DMS114 treated with DMSO at 0.1 percent for 48 hours (cell line): Measurements from ENCODE around the gene RARA.
"Not testable (repeated sequence)": the region's sequence is repeated elsewhere in the genome, so short reads cannot be mapped to it uniquely, and the experiment has no call there.

ENCODE experiments used
- DNase-seq: peaks from one replicate; lab custom pipeline; 2025; ENCODE audit not compliant: unreplicated experiment; lab: John Stamatoyannopoulos, UW

Gene RARA

DNA sequence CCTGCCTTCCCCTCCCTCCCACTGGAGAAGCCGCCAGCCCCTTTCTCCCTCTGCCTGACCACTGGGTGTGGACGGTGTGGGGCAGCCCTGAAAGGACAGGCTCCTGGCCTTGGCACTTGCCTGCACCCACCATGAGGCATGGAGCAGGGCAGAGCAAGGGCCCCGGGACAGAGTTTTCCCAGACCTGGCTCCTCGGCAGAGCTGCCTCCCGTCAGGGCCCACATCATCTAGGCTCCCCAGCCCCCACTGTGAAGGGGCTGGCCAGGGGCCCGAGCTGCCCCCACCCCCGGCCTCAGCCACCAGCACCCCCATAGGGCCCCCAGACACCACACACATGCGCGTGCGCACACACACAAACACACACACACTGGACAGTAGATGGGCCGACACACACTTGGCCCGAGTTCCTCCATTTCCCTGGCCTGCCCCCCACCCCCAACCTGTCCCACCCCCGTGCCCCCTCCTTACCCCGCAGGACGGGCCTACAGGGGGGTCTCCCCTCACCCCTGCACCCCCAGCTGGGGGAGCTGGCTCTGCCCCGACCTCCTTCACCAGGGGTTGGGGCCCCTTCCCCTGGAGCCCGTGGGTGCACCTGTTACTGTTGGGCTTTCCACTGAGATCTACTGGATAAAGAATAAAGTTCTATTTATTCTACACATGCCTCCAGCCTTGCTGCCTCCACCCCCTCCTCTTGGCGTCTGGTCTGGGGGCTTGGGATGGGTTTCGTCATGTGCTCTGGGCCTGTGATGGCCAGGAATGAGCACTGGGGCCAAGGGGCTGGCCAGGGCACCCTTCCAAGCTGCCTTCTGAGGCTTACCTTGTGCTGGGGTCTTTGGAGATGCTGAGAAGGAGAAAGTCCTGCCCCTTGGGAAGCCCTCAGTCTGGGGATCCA lies 48.3 kb downstream of the RARA start:
- DNase-seq = no peak

DNA sequence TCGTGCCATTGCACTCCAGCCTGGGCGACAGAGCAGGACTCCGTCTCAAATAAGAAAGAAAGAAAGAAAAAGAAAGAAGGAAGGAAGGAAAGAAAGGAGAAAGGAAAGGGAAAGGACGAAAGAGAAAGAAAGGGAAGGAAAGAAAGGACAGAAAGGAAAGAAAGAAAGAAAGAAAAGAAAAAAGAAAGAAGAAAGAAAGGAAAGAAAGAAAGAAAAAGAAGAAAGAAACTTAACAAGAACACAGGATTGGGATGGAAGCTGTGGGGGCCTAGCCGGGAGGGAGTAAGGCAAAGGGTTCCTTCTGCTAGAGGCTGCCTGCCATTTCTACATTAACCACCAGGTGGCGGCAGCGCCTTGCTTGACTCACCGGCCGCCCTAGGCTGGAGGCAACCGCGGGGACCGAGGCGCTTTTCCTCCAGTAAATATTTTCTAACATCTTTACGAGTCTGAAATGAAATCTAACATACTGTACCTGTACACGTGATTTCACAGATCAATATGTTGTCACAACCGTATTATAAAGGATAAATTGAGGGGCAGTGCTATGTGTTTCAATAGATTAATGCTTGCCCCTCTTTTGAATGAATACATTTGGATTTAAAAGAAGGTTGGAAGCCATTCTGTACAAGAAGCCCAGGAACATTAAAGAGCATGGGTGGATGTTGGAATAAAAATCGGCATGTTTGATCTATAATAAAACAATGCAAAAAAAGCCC lies 49.5 kb downstream of the RARA start:
- DNase-seq = peak; percentile 72

DNA sequence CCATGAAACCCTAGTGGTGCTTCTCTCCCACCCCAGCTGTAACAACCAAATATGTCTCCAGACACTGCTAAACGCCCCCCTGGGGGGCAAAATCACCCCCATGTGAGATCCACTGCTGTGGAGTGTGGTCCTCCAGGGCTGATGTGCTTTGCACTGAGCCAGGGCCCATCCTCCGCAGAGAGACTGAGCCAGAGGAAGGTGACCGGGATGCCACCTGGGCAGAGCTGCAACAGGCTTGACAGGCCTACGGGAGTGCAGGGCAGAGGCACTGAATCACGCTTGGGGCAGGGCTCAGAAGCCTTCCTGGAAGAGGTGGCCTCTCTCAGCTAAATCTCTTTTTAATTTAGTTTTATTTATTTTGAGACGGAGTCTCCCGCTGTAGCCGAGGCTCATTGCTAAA lies 51.1 kb downstream of the RARA start:
- DNase-seq = no peak

DNA sequence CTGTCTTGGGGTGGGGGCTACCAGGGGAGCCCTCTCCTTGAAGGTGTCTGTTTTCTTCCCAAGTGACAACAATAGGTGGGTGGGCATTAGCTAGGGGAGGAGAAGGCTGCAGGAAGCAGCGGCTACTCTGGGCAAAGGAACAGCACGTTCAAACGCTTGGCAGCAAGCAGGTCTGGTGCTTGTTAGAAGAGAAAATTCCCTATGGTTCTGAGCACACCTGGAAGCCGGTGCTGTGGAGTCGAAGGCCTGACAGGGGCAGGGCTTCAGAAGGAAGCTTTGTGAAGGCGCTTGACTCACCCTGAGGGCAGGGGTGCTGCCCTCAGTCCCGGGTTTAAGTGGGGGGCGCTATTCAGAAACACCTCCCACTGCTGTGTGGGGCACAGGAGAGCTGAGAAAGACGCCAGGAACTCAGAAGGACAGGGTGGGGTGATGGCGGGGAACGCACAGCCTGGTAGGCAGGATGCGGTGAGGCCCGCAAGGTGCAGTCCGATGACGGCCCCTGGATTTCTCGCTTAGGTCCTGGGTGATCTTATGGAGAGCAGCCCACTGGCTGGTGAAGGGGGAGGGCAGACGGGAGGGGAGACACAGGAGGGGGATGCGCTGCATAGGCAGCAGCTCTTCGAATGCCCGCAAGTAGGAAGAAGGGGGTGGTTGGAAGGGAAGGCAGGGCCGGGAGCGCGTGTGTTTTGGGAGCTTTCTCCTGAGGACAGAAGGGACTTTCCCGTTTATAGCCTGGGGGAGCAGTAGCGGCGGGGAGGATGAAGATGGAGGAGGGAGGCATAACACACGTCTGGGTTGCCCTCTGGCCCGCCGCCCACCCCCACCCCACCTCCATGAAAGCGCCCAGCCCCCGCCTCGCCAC lies 52.3 kb downstream of the RARA start:
- DNase-seq = no peak

DNA sequence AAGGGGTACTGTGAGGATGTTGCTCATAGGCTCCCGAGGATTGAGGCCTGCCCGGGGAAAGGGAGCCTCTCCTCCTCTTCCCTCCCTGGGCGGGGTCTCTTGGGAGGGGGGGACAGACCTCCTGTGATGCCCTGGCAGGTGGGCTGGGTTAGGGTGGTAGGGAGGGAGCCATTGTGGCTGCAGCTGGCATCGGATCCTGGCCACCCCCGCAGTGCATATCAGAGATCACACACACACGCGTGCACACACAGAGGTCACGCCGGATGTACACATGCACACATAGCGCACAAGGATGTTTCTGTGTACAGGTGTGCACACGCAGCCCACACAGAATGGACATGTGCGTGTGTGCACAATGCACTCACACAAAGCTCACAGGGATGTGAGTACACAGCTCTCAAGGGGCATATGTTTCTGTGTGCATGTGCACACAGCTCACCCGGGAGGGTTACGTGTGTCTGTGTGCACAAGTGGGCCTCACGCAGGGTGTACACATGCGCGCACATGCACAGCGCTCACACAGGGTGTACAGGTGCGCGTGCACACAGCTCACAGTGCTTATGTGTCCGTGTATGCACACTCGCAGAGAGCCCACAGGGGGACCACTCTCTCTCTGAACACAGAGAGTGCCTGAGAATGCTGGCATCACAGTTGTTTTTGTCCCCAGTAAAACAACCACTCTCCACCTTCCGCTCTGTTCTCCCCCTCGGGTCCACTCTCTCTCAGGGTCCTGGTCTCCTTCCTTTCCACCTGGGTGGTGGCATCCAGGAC lies 53.1 kb downstream of the RARA start:
- no peak for DNase-seq

DNA sequence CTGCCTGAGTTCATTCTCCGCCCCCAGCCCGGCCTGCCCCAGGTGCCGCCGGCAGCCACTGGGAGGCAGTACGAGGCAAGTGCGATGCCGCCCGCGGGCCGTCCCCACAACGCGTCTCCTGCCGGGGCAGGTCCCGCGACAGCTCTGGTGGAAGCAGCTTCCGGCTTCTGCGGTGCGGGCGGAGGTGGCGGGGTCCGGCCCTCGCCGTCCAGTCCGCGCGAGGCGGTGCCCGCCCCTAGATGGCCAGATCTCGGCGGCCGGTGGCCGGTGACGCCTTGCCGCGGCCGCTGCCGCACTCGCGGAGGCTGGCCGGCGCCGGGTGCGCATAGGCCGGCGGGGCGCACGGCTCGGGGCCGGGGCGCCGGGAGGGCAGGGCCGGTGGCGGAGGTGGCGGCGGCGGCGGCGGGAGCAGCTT lies 53.7 kb downstream of the RARA start:
- peak; percentile 33 for DNase-seq

DNA sequence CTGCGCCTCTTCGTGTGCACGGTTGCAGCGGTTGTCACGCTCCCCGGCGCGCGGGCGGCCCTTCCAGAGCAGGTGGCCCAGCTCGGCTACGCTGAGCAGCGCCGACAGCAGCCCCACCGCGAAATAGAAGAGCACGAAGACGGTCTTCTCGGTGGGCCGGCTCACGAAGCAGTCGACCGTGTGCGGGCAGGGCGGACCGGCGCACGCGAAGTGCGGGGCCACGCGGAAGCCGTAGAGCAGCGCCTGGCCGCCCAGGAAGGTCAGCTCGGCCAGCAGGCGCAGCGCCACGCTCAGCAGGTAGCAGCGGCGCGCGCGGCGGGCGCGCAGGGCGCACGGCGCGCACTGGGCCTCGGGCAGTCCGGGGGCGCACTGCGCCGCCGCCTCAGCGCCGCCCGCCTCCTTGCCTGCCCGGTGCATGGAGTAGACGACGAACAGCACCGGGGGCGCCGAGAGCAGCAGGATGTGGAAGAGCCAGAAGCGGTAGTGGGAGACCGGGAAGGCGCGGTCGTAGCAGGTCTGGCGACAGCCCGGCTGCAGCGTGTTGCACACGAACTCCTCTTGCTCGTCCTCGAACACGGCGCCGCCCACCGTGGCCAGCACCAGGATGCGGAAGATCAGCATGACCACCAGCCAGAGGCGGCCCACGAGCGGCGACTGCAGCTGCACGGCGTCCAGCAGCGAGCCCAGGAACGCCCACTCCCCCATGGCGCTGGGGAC lies 54.3 kb downstream of the RARA start:
- no peak for DNase-seq

DNA sequence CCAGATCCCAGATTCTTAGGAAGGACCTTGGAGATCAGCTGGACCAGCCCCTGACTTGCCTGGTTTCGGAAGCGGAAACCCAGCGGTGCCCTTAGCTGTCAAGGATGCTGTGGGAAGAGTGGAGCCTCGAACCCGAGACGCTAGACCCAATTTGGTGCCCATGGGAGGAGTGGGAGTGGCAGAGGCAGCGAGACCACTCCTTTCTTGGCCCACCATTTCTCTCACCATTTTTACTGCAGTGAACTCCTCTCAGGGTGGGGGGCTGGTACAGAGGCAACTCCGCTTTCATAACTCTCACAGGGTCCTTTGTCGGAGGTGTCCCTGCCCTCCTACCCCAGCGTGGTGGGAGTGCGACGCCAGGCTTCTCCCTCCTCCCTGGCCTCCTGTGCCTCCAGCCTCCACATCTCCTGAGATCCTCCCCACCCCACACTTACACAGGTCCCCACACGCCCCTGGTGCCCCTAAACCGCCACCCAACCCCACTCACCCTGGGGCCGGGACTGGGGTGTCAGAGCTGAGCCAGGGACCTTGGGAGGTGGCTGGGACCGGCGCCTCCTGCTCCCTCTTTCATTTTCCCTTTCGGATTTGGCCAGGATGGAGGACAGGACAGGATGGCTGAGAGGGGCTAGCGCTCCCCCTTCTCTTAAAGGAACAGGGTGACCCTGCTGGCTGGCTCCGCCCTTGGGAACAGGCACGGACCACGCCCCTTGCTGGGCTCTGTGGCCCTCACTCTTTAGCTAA lies 55.3 kb downstream of the RARA start, which contains the start of gene GJD3:
Gene GJD3 (minus strand): TSS at position 617 of the 741 bp plus-strand sequence. CDS start 922 bp downstream, outside the sequence.
- no peak for DNase-seq

DNA sequence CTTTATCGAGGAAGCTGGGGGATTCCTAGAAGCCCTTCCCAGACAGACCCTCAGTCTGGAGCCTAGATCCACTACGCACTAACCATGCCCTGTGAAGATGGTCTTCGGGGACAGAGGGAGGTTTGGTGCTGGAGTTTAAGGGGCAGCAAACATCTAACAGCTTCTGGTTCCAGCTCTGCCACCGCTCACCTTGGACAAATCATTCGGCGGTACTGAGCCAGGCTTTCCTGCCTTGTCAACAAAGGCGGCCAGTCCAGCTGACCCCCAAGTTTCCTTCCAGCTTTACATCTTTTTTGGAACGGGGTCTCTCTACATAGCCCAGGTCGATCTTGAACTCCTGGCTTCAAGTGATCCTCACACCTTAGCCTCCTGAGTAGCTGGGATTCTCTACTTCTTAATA lies 55.9 kb downstream of the RARA start:
- DNase-seq = no peak

DNA sequence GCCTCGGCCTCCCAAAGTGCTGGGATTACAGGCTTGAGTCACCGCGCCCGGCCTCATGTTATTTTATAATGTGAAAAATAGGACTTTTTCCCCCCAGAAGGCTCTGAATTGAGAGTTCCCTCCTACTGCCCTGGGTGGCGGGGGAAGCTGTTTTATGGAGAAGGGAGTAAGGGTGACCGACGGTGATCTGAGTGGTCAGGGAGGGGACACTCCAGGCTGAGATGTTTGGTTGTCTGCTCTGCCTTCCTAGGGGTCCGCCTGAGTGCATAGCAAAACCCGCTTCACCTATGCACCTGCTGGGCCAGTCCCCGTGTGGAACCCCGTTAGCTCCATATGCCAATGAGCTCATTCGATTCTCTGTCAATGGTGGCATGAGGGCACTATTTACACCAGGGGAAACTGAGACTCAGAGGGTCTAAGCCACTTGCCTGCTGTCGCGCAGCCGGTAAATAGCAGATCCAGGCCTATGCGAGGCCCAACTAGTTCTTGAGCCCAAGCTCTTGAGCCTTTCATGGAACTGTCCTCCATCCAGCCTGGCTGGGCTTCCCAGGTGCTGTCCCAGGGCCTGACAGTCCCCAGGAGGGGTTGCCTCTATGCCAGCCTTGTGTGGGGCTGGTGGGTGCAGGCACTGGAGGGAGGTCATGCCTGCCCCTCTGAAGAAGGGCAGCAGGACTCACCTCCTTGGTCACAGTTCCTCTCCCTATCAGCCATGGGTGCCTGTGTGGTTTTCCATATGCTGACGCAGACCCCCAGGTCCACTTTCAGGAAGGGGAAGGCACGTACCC lies 57.3 kb downstream of the RARA start:
- DNase-seq = no peak

DNA sequence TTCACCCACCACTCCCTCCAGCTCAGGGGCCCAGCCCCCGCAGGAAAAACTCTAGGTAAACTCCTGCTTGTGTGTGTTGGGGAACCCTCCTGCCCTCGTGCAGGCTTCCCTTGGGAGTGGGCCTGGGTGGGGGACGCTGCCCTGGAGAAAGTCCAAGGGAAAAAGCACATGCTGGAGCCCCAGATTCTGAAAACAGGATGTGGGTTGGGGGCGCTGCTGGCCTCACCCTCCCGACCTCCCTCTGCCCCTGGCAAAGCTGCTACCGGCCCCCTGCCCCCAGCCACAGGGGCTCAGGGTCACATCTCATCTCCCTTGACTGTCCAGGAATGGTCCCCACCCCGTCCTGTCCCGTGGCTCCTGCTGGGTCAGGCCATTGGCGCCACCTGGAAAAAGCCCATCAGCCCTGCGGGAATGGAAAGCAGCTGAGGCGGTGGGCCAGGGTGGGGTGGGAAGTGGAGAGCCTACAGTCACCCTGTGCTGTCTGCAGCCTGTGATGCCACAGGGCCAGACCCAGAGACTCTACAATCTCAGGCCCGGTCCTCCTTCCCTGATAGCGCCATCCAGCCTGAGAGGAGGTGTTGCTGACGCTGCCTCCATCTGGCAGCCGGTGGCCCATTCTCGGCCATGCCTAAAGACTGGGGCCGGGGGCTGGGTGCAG lies 58.0 kb downstream of the RARA start:
- no peak for DNase-seq

DNA sequence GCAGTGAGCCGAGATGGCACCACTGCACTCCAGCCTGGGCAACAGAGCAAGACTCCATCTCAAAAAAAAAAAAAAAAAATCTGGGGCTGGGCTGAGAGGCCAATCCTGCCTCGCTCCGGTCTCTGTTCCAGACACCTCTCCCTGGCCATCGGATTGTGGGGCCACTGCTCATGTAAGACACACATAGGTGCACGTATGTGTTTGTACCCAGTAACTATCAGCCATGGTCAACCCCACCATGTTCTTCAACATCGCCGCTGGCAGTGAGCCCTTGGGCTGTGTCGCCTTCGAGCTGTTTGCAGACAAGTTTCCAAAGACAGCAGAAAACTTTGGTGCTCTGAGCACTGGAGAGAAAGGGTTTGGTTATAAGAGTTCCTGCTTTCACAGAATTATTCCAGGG lies 58.7 kb downstream of the RARA start:
- DNase-seq = not testable (repeated sequence)

DNA sequence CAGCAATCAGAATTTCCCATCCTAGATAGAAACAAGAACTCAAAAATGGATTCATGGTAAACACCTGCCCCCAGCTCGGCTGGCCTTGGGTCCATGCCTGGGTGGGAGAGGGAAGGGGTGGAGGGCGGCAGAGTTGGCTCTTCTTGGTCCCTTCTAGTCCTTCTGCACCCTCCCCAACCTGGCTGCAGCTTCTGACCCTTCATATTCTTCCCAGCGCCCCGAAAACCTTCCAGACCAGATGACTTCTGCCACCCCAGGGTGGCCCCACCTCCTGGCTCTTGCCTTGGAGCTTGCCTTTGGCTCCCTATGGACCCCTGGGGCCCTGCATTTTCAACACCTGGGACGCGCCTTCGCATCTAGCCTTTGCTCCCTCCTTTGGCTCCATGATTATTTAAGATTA lies 60.9 kb downstream of the RARA start:
- no peak for DNase-seq

DNA sequence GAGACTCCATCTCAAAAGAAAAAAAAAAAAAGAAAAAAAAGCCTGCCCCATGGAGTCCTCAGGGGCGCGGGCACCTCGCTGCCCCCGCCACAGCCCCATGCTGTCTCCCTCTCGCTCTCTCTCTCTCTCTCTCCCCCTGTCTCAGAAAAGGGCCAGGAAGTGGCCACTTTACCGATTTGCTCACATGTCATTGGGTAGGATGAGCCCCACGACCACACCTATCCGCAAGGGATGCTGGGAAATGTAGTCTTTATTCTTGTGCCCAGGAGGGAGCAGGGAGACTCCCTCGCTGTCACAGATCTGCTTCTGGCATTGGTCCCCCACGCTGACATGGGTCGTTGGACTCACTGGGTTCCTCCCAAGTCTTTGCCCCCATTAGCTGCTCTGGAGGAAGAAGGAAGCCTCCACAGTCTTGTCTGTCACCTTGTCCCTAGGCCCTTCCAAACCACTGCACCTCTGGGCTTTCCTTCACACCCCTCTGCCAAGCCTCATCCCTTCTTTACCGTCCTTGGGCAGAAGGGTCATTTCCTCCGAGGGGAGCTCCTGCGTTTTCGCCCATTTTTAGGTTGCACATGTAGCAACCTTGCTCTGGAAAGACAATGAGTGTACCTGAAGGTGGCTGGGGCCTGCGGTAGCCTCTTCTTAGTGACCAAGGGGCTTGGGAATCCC lies 62.4 kb downstream of the RARA start:
- DNase-seq = no peak

DNA sequence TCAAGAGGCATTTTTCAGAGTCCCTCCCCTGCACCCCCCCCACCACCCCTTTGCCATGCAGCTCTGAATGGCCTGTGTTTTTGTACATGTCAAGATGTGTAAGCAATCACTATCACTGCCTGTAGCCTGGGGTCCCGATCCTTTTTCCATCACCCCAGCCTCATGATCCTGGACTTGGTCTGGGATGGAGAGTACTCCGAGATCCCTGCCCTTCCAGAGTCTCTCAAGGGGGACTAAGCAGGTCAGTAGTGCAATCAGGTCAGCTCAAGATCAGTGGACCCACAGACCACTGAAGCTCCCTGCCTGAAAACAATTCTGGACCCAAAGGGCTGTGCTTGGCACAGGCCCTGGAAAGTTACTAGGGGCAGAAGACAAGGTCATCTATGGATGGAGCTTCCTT lies 63.1 kb downstream of the RARA start:
- no peak for DNase-seq

DNA sequence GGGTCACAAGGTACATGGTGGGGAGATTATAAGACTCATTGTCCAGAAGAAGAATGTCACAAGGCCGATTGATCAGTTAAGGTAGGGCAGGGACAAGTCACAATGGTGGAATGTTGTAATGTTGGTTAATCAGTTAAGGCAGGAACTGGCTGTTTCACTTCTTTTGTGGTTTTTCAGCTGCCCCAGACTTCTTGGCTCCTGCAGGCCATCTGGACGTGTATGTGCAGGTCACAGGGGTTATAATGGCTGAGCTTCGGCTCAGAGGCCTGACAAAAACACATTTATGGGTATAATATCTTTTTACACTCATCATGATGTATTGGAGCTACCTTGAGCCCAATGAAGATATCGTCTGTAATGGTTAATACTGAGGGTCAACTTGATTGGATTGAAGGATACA lies 63.7 kb downstream of the RARA start:
- not testable (repeated sequence) for DNase-seq

DNA sequence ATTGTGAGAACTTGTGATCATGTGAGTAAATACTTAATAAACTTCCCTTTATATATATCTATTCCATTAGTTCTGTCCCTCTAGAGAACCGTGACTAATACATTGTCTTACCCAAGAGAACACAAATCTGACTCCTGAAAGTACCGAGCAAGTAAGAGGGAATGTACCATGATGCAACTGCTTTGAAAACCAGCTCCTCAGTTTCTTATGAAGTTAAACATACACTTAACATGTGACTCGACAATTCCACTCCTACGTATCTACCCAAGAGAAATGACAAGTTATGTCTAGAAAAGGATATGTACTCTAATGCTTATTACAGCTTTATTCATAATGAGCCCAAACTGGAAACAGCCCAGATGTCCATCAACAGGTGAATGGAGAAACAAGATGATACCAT lies 64.3 kb downstream of the RARA start:
- no peak for DNase-seq
